Endodermal cell (in vitro differentiated cells): ENCODE data around the gene MUC22. TPM values are rescaled to one million over a fixed set of nuclear protein-coding genes. Genes with fewer than 3 reads are reported as not detected.

Experiments used
- DNase-seq: peaks from one replicate; pipeline ENCODE4 v3.0.0-alpha.2; 2017
- H3K27ac ChIP-seq: 2 replicates; pipeline ENCODE4 v1.5.1; 2013; ENCODE audit warnings: mild to moderate bottlenecking, low read depth, low read length, moderate library complexity
- H3K27me3 ChIP-seq: 2 replicates; pipeline ENCODE4 v1.6.1; 2013; ENCODE audit warnings: mild to moderate bottlenecking, low read length, moderate library complexity; ENCODE audit not compliant: insufficient read depth, control insufficient read depth, poor library complexity, severe bottlenecking
- H3K36me3 ChIP-seq: 2 replicates; pipeline ENCODE4 v1.7.0; 2013; ENCODE audit warnings: mild to moderate bottlenecking, low read length, moderate library complexity; ENCODE audit not compliant: control insufficient read depth, insufficient read depth
- H3K4me1 ChIP-seq: one replicate; pipeline ENCODE4 v1.7.0; 2013; ENCODE audit warnings: low read length; ENCODE audit not compliant: control insufficient read depth, insufficient read depth
- H3K4me3 ChIP-seq: 2 replicates; pipeline ENCODE4 v1.5.1; 2013; ENCODE audit warnings: mild to moderate bottlenecking, low read length, moderate library complexity
- H3K9ac ChIP-seq: 2 replicates; pipeline ENCODE4 v1.6.1; 2013; ENCODE audit warnings: mild to moderate bottlenecking, low read length, moderate library complexity; ENCODE audit not compliant: poor library complexity, severe bottlenecking; ENCODE audit errors: extremely low read depth
- H3K9me3 ChIP-seq: 2 replicates; pipeline ENCODE4 v1.6.1; 2013; ENCODE audit warnings: mild to moderate bottlenecking, low read length, moderate library complexity; ENCODE audit not compliant: control insufficient read depth
- H3K27ac Mint-ChIP-seq: 2 replicates; pipeline ENCODE4 v1.8.0; 2020; ENCODE audit warnings: mixed read lengths
- H3K27me3 Mint-ChIP-seq: 2 replicates; pipeline ENCODE4 v1.8.0; 2021; ENCODE audit warnings: mild to moderate bottlenecking, mixed read lengths; ENCODE audit not compliant: insufficient read depth
- H3K36me3 Mint-ChIP-seq: 2 replicates; pipeline ENCODE4 v1.8.0; 2020; ENCODE audit warnings: low read depth, mixed read lengths
- H3K4me1 Mint-ChIP-seq: 2 replicates; pipeline ENCODE4 v1.8.0; 2020; ENCODE audit warnings: mixed read lengths
- H3K4me3 Mint-ChIP-seq: 2 replicates; pipeline ENCODE4 v1.8.0; 2020; ENCODE audit warnings: mild to moderate bottlenecking, moderate library complexity, mixed read lengths
- H3K9me3 Mint-ChIP-seq: 2 replicates; pipeline ENCODE4 v1.8.0; 2020; ENCODE audit warnings: mild to moderate bottlenecking, mixed read lengths
- CTCF ChIP-seq: fragments of 200-600 bp; sonication (generic); conservative IDR thresholded peaks from 2 replicates; pipeline ENCODE4 v1.5.0; 2021; ENCODE audit warnings: antibody characterized with exemption, mild to moderate bottlenecking
- WGBS, 2 experiments: methylation state at CpG; one replicate each; pipeline versions ENCODE4 v1.1.5 to v1.1.7; 2013; ENCODE audit warnings: missing lambda C conversion rate in 2 of 2, mixed read lengths in 1 of 2; ENCODE audit not compliant: insufficient coverage in 1 of 2, insufficient read length in 1 of 2; 5-methylcytosine and 5-hydroxymethylcytosine counted together
- total RNA-seq, 2 donors: library from RNA; stranded (reverse); fragmentation: NEBNext Ultra II Directional in 1 of 2; extraction: Animal tissue kit (Norgen Biotek cat#: 25700) in 1 of 2; gene quantifications; 2 replicates in 1 of 2; 3 replicates in 1 of 2; pipeline ENCODE4 v1.2.1, GENCODE V29; 2021

Gene MUC22
- total RNA-seq, 2 donors from 2014 or later, result not detected

GRCh38 chr6:31005249-31006020, 4.8 kb upstream of the MUC22 start:
- Mint-ChIP-seq H3K27me3 (peaks cover 6% of the 10 kb centered on the region), H3K27ac (no peak overlapping the region), H3K36me3 (no peaks in the 10 kb centered on the region), H3K9me3 (peaks cover 6% of the 10 kb centered on the region), H3K4me3 (no peak overlapping the region), H3K4me1 (peaks cover 2% of the 10 kb centered on the region)
- no peaks in the 10 kb centered on the region for H3K27me3 ChIP-seq
- no peak overlapping the region for H3K4me3 ChIP-seq
- no peaks in the 10 kb centered on the region for H3K4me1 ChIP-seq
- TF ChIP-seq CTCF, result no peak
- WGBS, 2 experiments, result 91 to 93% methylated on average over 8 to 9 of the region's 9 CpGs
- H3K27ac ChIP-seq, result no peak overlapping the region
- no peak overlapping the region for H3K9ac ChIP-seq
- no peaks in the 10 kb centered on the region for H3K9me3 ChIP-seq
- no peaks in the 10 kb centered on the region for H3K36me3 ChIP-seq
- DNase-seq, result no peak

- H3K27me3 Mint-ChIP-seq, result peaks cover 9% of the 10 kb centered on the region
- H3K27ac Mint-ChIP-seq, result no peak overlapping the region
- no peaks in the 10 kb centered on the region for H3K4me1 ChIP-seq
- H3K36me3 Mint-ChIP-seq, result no peaks in the 10 kb centered on the region
- H3K27me3 ChIP-seq, result no peaks in the 10 kb centered on the region
- H3K4me3 ChIP-seq, result no peak overlapping the region
- H3K36me3 ChIP-seq, result no peaks in the 10 kb centered on the region
- no peak for DNase-seq
- H3K9ac ChIP-seq, result no peak overlapping the region
- H3K9me3 ChIP-seq, result no peaks in the 10 kb centered on the region
- 86 to 92% methylated on average over 5 to 8 of the region's 8 CpGs for WGBS, 2 experiments
- H3K4me1 Mint-ChIP-seq, result peaks cover 2% of the 10 kb centered on the region
- no peak overlapping the region for H3K27ac ChIP-seq
- no peak for TF ChIP-seq CTCF
- H3K4me3 Mint-ChIP-seq, result no peak overlapping the region
- H3K9me3 Mint-ChIP-seq, result no peaks in the 10 kb centered on the region
Observed at GRCh38 chr6:31007694-31008093, 2.6 kb upstream of the MUC22 start.

- no peaks in the 10 kb centered on the region for H3K36me3 ChIP-seq
- no peaks in the 10 kb centered on the region for H3K9me3 ChIP-seq
- peak; percentile 57 for TF ChIP-seq CTCF
- H3K36me3 Mint-ChIP-seq, result no peaks in the 10 kb centered on the region
- no peak overlapping the region for H3K27ac ChIP-seq
- peaks cover 2% of the 10 kb centered on the region for H3K4me1 Mint-ChIP-seq
- H3K9me3 Mint-ChIP-seq, result no peaks in the 10 kb centered on the region
- WGBS, 2 experiments, result 69 to 72% methylated on average over 4 of the region's 4 CpGs
- no peak overlapping the region for H3K9ac ChIP-seq
- H3K4me3 Mint-ChIP-seq, result no peak overlapping the region
- no peaks in the 10 kb centered on the region for H3K27me3 ChIP-seq
- H3K27ac Mint-ChIP-seq, result no peak overlapping the region
- H3K4me3 ChIP-seq, result no peak overlapping the region
- H3K27me3 Mint-ChIP-seq, result peaks cover 10% of the 10 kb centered on the region
- DNase-seq, result no peak
- no peaks in the 10 kb centered on the region for H3K4me1 ChIP-seq
Observed at GRCh38 chr6:31008165-31008564, 2.1 kb upstream of the MUC22 start.
